Astrocyte (in vitro differentiated cells and primary cell): ENCODE data around the gene ARHGAP24.

ENCODE experiments used
- CTCF ChIP-seq: IDR thresholded peaks from 2 replicates; pipeline ENCODE4 v1.5.1; 2011; ENCODE audit warnings: low read depth, mild to moderate bottlenecking, inconsistent platforms, low read length, moderate library complexity; ENCODE audit not compliant: insufficient read depth
- EZH2 ChIP-seq: IDR thresholded peaks from 2 replicates; pipeline ENCODE4 v1.6.1; 2012; ENCODE audit warnings: mild to moderate bottlenecking, low read length, inconsistent platforms; ENCODE audit not compliant: insufficient read depth

- TF ChIP-seq CTCF (no peak), EZH2 (no peak)
Observed at GRCh38 chr4:86019906-86020305, 545.0 kb downstream of the ARHGAP24 start.
